NCI-H1092 (cell line): Measurements from ENCODE around the gene ATG5.
"Not testable (repeated sequence)": the region's sequence is repeated elsewhere in the genome, so short reads cannot be mapped to it uniquely, and the experiment has no call there.

Source experiments
- DNase-seq: peaks from one replicate; lab custom pipeline; 2025; lab: John Stamatoyannopoulos, UW

ATG5 gene

DNA sequence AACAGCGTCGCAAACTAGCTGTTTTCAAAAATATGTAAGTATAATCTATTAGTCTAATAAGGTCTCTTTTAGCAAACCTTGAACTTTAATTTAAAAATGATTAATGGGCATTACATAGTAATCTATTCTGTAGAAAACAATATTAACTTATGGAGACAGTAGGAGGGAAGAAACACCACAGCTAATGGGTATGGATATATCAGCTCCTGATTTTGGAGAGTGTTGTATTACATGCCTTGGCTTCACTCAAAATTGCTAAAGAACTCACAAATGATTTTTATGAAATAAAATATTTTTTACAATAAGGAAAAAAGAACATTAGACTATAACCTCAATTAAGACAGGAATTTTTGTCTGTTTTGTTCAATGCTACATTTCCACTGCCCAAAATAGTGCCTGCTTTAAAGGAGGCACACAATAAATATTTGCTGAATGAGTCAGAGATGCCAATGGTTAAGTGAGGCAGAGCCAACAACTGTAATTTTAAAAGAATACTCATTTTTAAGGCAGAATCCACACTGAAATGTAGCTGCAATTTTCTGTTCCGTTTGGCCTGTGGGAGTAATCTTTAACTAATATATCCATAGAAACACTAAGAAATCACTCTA is 15.7 kb downstream of the ATG5 start:
- DNase-seq, result no peak

DNA sequence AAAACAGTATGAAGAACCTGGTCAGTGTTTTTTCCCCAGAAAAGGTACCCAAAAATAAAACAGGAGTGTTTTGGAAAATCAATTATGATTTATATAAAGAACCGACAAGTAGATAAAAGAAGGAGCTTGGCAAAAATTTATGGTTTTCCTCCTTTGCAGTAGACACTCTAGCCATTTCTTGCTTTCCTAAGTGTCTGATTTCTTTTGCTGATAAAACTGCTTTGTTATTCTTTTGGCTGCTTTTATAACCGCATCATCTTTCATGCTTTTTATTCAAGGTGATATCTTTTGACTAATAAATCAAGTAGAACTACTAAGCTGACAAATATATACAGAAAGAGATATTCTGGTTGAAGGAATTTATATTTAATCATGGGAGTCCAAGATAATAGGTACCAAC is 16.6 kb downstream of the ATG5 start:
- DNase-seq, result no peak

DNA sequence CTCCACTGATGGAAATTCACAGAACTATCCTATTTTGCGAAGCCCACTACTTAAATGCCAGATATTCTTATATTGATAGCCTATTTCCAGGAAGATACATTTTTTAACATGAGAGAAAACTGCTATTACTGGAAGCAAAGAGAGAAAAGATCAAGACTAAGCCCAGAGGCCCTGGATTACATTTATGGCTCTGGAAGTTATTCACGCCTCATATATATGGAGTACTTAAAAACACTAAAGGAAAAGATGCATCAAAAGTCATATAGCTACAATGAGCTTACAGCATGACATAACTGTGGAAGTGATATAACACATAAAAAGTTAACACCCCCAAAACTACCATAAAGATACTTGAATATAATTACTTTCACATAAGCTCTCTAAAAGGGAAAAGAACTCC is 19.8 kb downstream of the ATG5 start:
- DNase-seq, result no peak

DNA sequence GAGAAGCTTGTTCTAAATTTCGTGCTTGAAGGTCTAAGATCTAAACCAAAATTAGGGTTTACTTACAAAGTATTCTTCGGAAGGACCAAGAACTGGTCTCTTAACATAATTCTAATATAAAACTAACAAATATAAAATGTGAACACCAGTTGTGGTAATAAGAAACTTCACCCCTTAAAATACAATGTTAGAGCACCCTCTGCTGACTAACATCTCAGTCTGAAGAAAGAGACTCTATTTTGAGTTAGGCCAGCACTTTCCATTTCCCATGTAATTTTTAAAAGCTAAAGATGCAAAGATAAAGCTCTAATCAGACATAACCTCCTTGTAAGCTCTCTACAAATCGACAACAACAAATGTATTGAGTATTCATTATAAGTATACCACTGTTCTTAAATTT is 24.6 kb downstream of the ATG5 start:
- DNase-seq, result no peak

DNA sequence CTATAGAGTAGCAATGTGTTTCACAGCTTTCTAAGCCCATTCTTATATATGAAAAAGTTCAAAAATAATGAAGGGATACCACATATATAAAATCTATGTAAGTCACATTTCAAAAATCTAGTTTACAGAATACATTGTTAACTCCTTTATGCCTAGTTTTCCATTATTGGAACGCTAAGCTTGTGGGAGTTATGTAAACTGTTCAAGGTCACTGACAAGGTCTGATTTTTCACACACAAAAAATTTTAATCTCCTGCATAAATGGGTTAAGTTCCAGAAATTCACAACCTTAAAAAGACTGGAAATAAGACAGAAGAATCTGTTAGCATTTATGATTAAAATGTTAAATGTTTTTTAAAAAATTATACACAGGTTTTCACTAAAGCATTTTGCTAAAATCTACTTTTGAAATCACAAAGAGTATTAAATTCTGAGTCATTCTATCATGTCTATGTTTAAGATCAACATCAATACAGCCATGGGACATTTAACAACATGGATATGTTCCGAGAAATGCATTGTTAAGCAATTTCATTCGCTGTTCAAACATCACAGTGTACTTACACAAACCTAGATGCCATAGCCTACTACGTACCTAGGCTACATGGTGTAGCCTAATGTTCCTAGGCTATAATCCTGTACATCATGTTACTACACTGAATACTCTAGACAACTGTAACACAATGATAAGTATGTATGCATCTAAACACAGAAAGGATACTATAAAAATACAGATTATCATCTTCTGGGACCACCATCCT is 25.4 kb downstream of the ATG5 start:
- no peak for DNase-seq

DNA sequence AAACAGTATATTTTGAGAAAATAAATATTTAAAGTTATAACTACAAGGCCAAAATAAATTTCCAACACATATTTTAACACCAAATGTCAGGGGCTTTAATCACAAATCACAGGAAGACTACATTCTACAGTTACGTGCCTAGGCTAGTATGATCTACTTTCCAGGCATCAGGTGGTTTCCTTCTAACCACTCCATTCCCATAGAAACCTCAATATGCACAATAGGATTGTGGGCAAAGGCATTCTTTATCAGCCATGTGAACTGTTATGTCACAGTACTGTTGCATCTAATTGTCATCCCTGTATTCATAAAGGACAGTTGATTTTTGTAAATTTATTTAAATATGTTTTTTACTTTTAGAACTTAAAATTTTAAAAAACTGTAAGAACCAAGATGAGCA is 32.4 kb downstream of the ATG5 start:
- DNase-seq, result no peak

DNA sequence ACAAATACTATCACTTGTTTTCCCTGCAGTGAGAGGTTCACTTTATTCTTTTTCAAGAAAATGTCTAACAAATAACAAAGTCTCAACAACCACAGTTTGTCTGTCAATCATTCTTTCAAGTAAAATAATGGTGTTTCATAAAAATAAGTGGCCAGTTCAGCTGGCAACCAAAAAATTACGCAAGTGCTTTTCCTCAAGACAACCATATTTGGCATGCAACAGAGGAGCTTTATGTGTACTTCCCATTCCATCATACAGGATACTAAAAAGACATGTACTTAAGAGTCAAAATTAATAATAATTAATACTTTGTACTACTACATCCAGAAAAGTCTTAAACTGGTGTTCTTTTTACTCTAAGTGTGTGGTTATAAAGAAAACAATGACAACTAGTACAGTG is 34.6 kb downstream of the ATG5 start:
- no peak for DNase-seq

DNA sequence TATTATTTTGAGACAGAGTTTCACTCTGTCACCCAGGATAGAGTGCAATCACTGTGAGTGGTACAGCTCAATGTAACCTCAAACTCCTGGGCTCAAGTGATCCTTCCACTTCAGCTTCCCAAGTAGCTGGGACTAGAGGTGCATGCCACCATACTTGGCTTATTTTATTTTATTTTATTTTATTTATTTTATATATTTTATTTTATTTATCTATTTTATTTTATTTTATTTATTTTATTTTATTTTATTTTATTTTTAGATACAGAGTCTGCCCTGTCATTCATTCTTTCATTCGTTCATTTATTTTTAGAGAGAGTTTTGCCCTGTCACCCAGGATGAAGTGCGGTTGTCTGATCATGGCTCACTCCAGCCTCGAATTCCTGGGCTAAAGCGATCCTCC is 35.5 kb downstream of the ATG5 start:
- DNase-seq, result no peak

DNA sequence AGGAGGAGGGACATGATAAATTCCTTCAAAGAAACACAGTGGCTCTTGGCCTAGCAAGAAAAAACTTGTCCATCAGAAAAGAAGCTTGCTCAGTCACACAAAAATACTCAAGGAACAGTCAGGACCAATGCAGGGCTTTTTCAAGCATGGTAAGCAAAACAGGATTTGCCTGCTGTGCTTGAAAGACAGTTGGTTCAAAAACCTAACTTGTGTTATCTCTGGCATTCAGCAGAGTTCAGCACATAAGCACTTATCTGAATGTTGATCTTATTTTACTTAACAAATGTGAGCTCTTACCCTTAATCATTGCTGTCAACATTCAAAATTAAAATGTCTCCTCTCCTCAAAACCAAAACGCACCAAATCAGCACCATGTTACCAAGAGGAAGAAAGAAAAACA is 38.3 kb downstream of the ATG5 start:
- DNase-seq, result no peak

DNA sequence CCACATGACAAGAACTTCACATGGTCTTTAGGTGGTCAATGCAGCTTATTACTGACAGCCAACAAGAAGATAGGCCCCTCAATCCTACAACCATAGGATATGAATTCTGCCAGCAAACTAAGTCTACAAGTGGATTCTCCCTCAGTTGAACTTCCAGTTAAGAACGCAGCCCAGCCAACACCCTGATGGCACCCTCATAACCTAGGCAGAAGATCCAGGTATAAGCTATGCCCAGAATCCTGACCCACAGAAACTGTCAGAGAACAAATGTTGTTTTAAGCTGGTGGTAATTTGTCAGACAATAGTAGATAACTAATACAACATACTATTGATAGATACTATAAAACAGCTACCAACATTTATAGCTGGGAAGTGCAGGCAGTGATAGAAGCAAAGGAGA is 38.8 kb downstream of the ATG5 start:
- DNase-seq, result no peak

DNA sequence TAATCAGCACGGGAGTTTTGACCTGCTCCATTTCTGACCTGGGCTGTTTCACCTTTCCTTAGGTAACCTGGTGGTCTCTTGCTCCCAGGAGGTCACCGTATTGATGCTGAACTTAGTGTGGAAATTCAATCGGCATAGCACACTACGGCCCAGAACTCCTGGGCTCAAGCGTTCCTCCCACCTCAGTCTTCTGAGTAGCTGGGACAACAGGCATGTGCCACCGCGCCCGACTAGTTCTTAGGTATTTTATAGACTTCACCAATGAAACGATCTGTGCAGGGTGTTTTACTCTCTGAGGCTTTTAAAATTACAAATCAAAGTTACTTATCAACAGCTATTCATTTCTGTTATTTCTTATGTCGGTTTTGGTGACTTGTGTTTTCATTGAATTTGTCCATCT is 42.1 kb downstream of the ATG5 start:
- no peak for DNase-seq

DNA sequence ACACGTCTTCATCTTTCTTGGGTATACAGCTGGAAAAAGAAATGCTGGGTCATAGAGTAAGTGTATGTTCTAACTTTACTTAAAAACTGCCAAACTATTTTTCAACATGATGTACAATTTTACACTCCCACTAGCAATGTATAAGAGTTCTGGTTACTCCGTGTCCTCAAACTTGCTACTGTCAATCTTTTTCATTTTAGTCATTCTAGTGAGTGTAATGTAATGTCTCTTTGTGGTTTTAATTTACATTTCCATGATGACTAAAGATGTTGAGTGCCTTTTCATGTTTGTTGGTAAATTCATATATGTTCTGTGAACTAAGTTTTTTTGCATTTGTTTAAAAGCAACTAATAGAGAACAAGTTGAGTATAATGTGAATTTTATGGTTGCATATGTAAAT is 43.9 kb downstream of the ATG5 start:
- no peak for DNase-seq

DNA sequence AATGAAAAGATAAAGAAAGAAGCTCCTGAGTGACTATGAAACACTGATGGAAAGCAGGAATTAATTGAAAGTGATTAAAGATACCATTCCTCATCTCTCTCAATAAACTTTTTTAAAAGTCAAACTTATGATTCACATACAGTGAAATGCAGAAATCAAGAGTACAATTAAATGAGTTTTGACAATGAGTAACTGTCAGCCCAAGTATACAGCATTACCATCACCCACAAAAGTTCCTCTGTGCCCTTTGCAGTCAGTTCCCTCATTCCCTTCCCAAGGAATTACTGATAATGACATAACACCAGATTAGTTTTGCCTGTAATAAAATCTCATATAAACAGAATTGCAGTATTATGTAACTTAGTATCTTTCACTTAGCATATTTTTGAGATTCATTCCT is 44.5 kb downstream of the ATG5 start:
- DNase-seq, result no peak

DNA sequence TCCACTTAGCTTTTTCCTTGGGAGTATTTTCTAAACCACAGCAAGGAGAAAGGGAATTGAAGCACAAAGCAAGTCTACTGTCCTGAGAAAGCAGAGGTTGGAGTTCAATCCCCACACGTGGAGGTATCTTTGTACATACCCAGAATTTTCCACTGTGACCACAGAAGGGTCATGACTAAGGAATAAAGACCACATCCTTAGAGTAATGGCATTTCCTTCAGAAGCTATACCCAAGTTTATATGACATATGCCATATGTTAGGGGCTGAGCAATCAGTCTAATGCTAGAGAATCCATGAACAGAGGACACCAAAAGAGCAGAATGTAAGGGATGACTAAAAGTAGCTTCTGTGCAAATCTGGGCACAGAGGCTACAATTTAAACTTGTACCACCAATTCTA is 46.4 kb downstream of the ATG5 start:
- no peak for DNase-seq

DNA sequence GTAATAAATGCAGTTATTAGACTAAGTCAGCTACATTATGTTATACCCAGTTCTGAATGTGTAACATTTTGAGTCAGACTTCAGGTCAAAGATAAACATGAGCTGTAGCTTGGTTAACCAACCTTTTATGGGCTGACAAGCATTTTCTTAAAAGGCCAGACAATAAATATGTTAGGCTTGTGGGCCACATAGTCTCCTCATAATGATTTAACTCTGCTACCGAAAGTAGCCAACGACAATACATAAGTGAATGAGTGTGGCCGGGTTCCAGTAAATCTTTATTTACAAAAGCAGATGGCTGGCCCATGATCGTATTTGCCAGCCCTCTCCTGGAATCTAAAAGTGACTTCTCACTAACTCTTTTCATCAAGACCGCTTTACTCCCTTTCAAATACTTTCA is 49.9 kb downstream of the ATG5 start:
- DNase-seq, result no peak

DNA sequence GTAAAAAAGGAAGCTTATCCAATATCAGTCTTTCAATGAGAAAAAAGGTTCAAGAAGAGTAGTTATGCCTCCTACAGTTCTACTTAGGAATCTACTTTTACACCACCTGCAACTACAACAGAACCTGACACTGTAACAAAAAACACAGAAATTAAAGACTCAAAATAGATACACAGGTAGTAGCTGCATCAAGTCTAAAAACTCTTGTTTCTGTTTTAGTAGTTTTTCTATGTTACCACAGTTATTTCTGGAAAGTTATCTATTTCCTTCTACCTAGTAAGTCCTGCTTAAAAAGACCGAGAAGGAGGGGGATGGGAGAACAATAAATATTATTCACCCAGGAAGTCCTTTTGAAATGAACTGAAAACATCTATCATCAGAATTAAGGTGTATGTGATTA is 52.5 kb downstream of the ATG5 start:
- no peak for DNase-seq

DNA sequence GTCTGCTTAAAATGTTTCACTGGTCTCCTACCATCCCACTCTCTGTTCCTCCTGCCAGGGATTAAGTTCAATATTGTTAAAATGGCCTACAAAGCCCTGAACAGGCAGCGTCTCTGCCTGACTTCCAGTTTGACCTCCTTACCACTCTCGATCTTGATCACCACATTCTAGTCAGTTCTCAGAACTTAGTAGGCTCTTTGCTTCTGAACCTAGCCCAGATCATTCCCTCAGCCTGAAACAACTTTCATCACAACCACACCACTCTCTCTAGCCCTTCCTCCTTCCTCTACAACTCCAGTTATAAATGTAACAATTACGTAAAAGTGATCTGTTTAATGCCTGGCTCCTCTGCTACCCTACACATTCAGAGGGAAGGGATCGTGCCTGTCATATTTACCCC is 53.3 kb downstream of the ATG5 start:
- DNase-seq, result no peak

DNA sequence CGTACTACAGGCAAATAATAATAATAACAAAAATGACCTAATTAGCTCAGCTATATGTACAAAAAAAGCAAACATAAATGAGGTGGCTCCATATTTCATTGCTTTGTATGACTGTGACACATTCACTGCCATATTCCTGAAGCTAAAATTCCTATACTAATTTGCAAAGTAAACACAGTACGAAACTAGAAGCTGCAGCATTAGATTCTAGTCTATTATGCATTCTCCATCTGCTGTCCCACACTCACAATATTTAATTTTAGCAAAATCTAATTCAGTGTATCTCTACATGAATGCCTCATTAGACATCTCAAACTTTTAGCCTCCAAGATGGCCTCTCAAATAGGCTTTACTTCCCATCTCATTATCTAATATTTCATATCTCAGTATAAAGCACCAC is 55.1 kb downstream of the ATG5 start:
- no peak for DNase-seq

DNA sequence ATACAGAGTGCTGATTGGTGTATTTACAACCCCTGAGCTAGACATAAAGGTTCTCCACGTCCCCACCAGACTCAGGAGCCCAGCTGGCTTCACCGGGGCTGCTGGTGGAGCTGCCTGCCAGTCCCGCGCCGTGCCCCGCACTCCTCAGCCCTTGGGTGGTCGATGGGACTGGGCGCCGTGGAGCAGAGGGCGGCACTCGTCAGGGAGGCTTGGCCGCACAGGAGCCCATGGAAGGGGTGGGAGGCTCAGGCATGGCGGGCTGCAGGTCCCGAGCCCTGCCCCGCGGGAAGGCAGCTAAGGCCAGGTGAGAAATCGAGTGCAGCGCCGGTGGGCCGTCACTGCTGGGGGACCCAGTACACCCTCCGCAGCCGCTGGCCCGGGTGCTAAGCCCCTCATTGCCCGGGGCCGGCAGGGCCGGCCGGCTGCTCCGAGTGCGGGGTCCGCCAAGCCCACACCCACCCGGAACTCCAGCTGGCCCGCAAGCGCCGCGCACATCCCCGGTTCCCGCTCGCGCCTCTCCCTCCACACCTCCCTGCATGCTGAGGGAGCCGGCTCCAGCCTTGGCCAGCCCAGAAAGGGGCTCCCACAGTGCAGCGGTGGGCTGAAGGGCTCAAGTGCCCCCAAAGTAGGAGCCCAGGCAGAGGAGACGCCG is 56.2 kb downstream of the ATG5 start:
- not testable (repeated sequence) for DNase-seq

DNA sequence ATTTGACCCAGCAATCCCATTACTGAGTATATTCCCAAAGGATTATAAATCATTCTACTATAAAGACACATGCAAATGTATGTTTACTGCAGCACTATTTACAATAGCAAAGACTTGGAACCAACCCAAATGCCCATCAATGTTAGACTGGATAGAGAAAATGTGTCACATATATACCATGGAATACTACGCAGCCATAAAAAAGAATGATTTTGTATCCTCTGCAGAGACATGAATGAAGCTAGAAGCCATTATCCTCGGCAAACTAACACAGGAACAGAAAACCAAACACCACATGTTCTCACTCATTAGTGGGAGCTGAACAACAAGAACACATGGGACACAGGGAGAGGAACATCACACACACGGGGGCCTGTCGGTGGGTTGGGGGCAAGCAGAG is 57.1 kb downstream of the ATG5 start:
- DNase-seq, result not testable (repeated sequence)

DNA sequence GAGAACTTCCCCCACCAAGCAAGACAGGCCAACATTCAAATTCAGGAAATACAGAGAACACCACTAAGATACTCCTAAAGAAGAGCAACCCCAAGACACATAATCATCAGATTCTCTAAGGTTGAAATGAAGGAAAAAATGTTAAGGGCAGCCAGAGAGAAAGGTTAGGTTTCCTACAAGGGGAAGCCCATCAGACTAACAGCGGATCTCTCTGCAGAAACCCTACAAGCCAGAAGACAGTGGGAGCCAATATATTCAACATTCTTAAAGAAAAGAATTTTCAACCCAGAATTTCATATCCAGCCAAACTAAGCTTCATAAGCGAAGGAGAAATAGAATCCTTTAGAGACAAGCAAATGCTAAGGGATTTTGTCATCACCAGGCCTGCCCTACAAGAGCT is 61.1 kb downstream of the ATG5 start:
- DNase-seq, result not testable (repeated sequence)

DNA sequence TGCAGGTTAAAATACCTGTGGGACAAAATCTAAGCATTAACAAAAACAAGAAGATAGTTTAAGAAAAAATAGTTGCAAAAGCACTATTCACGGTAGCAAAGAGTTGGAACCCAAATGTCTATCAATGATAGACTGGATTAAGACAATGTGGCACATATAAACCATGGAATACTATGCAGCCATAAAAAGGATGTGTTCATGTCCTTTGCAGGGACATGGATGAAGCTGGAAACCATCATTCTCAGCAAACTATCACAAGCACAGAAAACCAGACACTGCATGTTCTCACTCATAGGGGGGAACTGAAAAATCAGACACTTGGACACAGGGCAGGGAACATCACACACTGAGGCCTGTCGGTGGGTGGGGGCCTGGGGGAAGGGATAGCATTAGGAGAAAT is 65.8 kb downstream of the ATG5 start:
- DNase-seq, result not testable (repeated sequence)

DNA sequence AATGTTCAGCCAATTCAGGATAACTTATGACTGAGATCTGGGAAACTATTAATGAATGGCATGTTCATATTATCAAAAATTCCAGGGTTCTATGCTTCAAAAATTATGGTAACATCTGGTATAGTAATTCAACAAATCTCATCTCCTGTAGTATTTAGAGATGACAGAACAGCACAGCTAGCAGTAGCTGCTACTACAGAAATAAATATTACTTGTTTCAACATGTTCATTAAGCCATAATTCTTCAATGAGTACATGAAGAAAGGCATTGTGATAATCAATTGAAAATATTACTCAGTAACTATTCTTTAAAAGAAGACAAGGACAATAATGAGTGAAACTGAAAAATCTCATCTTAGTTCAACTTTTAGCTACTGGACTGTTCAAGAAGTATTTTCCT is 66.8 kb downstream of the ATG5 start:
- no peak for DNase-seq

DNA sequence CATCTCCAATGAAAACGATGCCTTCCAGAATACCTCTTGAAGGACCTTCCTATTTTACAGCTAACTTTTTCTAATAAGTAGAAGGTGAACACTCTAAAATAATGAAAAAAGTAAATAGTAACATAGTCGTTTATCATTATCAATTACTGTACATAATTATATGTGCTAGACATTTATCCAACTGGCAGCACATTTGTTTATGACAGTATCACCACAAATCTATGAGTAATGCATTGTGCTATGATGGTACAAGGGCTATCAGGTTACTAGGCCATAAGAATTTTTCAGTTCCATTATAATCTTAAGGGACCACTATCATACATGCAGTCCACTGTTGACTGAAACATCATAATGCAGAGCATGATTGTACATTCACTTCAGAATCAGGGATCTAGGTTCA is 68.4 kb downstream of the ATG5 start:
- DNase-seq, result no peak
